HCT116 (cell line): ENCODE data around the gene ADGRD1.

Experiments used
- CBX3 ChIP-seq: IDR thresholded peaks from 2 replicates; pipeline ENCODE4 v1.6.1; 2012; ENCODE audit warnings: low read depth
- JUND ChIP-seq: IDR thresholded peaks from 2 replicates; pipeline ENCODE4 v1.6.1; 2012
- POLR2A ChIP-seq: IDR thresholded peaks from 2 replicates; pipeline ENCODE4 v1.7.0; 2011; ENCODE audit warnings: borderline replicate concordance; ENCODE audit not compliant: insufficient read depth, insufficient read length; ENCODE audit errors: extremely low read depth
- TCF7L2 ChIP-seq: IDR thresholded peaks from 2 replicates; pipeline ENCODE4 v1.7.0; 2011; ENCODE audit warnings: borderline replicate concordance, inconsistent platforms; ENCODE audit not compliant: insufficient read depth, insufficient read length; ENCODE audit errors: extremely low read depth
- TF ChIP-seq, protein P1 (sequence below), 3 experiments: fragments of 200-600 bp in 1 of 3; sonication (generic) in 1 of 3; IDR thresholded peaks in 2 of 3; conservative IDR thresholded peaks in 1 of 3; 2 replicates each; pipeline ENCODE4 v1.5.1; 2012 to 2017; ENCODE audit warnings: low read depth in 2 of 3, low read length in 2 of 3, antibody characterized with exemption in 1 of 3, borderline replicate concordance in 1 of 3, control low read depth in 1 of 3, mild to moderate bottlenecking in 1 of 3, mixed read lengths in 1 of 3, mixed run types in 1 of 3, moderate library complexity in 1 of 3; ENCODE audit not compliant: insufficient read depth in 1 of 3
- TF ChIP-seq, protein P2 (sequence below): IDR thresholded peaks from 2 replicates; pipeline ENCODE4 v1.6.1; 2012

DNA sequence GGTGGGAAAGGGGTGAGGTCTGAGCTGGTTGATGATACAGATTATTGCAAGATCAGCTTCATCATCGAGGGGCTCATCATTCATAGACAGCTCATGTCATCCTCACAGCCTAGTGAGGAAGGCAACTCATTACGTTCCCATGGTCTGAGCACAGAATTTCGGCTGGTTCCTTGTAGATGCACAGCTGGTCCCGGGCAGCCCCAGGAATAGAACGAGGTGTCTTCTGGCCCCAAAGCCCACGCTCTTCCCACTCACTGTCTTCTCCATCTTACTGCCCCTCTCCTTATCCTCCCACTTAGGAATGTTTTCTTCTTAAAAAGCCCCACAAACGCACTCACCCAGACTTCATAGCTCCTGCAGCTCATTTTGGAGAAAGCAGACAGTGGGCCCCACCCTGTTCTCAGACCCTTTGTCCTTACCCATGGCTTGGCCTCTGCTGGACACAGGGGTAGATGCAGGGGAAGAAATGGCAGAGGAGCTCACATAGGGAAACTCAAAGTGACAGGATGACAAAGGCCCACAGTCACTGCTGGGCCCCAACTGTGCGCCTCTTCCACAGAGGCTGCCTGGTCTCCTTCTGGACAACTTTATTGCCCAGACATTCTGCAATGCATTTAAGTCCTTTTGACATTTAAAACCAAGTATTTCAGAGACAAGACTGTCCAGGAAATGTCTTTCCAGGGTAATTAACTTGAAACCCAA, 162.2 kb downstream of the ADGRD1 start:
- TF ChIP-seq, protein P1, sequence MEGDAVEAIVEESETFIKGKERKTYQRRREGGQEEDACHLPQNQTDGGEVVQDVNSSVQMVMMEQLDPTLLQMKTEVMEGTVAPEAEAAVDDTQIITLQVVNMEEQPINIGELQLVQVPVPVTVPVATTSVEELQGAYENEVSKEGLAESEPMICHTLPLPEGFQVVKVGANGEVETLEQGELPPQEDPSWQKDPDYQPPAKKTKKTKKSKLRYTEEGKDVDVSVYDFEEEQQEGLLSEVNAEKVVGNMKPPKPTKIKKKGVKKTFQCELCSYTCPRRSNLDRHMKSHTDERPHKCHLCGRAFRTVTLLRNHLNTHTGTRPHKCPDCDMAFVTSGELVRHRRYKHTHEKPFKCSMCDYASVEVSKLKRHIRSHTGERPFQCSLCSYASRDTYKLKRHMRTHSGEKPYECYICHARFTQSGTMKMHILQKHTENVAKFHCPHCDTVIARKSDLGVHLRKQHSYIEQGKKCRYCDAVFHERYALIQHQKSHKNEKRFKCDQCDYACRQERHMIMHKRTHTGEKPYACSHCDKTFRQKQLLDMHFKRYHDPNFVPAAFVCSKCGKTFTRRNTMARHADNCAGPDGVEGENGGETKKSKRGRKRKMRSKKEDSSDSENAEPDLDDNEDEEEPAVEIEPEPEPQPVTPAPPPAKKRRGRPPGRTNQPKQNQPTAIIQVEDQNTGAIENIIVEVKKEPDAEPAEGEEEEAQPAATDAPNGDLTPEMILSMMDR (IDR thresholded peaks at IDR 0.05 in 2 of 3, conservative IDR thresholded peaks at IDR 0.05 in 1 of 3; ENCODE audit: borderline replicate concordance in 1 of 3, insufficient read depth in 1 of 3, low read depth in 2 of 3, low read length in 2 of 3): no peak
- TF ChIP-seq JUND (no peak), TCF7L2 (no peak), POLR2A (no peak), CBX3 (no peak)
- TF ChIP-seq, protein P2, sequence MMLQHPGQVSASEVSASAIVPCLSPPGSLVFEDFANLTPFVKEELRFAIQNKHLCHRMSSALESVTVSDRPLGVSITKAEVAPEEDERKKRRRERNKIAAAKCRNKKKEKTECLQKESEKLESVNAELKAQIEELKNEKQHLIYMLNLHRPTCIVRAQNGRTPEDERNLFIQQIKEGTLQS: no peak
